Activated naive CD8-positive, alpha-beta T cell (primary cell): ENCODE results near the gene ZNF445.
"Not testable (repeated sequence)": the region's sequence is repeated elsewhere in the genome, so short reads cannot be mapped to it uniquely, and the experiment has no call there.

Experiments
- H3K27ac Mint-ChIP-seq: one replicate; pipeline ENCODE4 v1.8.0; 2021; ENCODE audit warnings: mixed read lengths
- H3K27me3 Mint-ChIP-seq: one replicate; pipeline ENCODE4 v1.8.0; 2021; ENCODE audit warnings: mixed read lengths
- H3K36me3 Mint-ChIP-seq: one replicate; pipeline ENCODE4 v1.8.0; 2021; ENCODE audit warnings: mixed read lengths
- H3K4me1 Mint-ChIP-seq: one replicate; pipeline ENCODE4 v1.8.0; 2021; ENCODE audit warnings: low read depth, mixed read lengths
- H3K4me3 Mint-ChIP-seq: one replicate; pipeline ENCODE4 v1.8.0; 2021; ENCODE audit warnings: mild to moderate bottlenecking, mixed read lengths
- H3K9me3 Mint-ChIP-seq: one replicate; pipeline ENCODE4 v1.8.0; 2021; ENCODE audit warnings: low read depth, mixed read lengths

Gene ZNF445

DNA sequence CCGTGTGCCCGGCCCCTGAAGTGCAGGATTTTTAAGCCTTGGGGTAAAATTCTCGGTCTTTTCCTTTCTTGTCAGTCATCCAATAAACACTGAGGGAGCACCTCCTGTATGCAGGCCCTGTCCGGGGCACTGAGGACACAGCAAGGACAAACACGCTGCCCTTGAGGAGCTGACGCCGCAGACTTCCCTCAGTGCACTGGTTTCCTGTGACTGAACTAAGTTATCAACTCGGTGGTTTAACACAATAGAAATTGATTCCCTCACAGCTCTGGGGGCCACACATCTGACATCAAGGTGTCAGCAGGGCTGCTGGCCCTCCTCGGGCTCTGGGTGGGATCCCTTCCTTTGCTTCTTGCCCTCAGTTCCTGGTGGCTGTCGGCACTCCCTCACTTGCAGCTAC lies 65.1 kb downstream of the ZNF445 start:
- H3K36me3 Mint-ChIP-seq = peaks cover 3% of the 10 kb centered on the region
- no peaks in the 10 kb centered on the region for H3K27me3 Mint-ChIP-seq
- no peak overlapping the region for H3K4me3 Mint-ChIP-seq
- H3K4me1 Mint-ChIP-seq = peaks cover 2% of the 10 kb centered on the region
- no peak overlapping the region for H3K27ac Mint-ChIP-seq
- no peaks in the 10 kb centered on the region for H3K9me3 Mint-ChIP-seq

DNA sequence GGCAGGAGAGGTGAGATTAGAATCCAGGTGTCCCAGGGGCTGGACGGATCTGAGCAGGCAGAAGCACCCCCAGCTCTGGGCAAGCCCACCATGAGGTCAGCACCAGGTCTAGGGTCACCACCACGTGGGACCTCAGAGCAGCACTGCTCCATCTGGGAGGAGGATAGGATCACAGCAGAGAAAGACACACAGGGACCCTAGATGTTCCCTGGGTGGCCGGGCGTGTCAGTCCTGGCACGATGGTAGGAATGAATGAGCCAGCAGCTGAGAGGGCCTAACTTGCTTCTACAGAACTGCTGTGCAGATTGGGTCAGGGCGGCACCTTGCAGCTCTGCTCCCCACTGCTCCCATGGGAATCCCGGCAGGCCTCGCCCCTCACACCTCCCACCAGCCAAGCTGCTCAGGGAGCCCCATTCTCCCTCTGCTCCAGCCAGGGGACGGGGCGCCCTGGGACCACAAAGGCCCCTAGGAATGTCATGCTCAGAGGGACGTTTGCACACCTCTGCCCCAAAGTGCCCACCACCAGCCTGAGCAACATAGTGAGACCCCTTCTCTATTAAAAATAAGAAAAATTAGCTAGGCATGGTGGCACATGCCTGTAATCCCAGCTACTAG lies 66.3 kb downstream of the ZNF445 start:
- Mint-ChIP-seq H3K27ac (no peak overlapping the region), H3K4me3 (no peak overlapping the region), H3K36me3 (peaks cover 3% of the 10 kb centered on the region), H3K27me3 (no peaks in the 10 kb centered on the region), H3K4me1 (peaks cover 2% of the 10 kb centered on the region), H3K9me3 (no peaks in the 10 kb centered on the region)

DNA sequence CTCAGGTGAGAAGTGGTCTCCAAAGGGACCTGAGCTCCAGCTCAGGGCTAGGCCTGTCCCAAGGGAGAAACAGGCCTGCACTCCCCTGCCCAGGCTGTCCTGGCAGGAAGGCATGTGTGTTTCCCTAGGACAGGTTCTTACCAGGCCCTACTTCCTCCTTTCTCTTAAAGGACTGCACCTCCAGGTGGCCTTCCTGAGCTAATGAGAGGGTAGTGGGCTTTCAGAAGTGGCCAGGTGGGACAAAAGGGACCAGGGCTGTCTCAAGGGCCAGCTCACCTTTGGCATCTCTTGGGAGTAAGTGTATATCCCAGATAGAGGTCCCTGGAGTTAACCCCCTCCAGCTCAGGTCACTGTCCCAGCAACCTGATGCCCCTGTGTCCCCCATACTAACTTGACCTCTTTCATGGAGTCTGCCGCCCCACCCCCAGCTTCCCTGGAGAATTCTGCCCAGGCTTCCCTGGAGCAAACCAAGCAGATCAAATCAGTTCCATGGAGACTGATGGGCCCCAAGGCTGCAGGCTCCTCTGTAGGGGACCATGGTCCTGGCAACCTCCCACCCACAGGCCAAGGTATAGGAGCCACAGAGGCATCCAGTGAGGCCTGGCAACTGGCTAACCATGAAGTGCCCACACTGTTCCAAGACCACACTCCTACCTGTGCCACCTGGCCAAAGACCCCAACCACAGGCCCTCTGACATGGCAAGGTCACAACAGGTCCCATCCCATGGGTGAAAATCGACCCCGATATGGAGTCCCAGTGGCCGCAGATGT lies 67.6 kb downstream of the ZNF445 start:
- Mint-ChIP-seq H3K27me3 (no peaks in the 10 kb centered on the region), H3K27ac (no peak overlapping the region), H3K4me1 (peaks cover 2% of the 10 kb centered on the region), H3K9me3 (no peaks in the 10 kb centered on the region), H3K4me3 (no peak overlapping the region), H3K36me3 (peaks cover 3% of the 10 kb centered on the region)

- Mint-ChIP-seq H3K9me3 (no peaks in the 10 kb centered on the region), H3K36me3 (peaks cover 11% of the 10 kb centered on the region), H3K27me3 (no peaks in the 10 kb centered on the region), H3K4me3 (no peak overlapping the region), H3K27ac (no peak overlapping the region), H3K4me1 (no peaks in the 10 kb centered on the region)
Measured at GRCh38 chr3:44402548-44402947, 74.9 kb downstream of the ZNF445 start.

DNA sequence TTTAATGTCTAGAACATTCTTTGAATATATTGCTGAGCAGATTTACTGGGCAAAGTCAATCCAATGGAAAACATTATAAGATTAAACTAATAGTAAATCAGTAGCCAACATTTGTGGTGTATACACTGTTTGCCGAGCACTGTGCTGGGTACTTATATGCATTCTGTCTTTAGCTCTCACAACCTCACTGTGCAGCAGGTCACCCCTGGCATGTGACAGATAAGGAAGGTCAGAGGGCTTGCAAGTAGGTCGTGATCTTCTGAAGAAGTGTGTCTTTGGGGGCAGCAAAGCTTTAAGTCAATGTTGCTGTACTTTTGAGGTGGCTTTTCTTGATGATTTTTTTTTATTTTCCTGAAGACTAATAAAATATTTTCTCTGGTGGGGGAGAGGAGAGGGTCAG lies 76.7 kb downstream of the ZNF445 start:
- Mint-ChIP-seq H3K4me3 (no peak overlapping the region), H3K9me3 (no peaks in the 10 kb centered on the region), H3K4me1 (no peaks in the 10 kb centered on the region), H3K27ac (no peak overlapping the region), H3K27me3 (no peaks in the 10 kb centered on the region), H3K36me3 (peaks cover 15% of the 10 kb centered on the region)

DNA sequence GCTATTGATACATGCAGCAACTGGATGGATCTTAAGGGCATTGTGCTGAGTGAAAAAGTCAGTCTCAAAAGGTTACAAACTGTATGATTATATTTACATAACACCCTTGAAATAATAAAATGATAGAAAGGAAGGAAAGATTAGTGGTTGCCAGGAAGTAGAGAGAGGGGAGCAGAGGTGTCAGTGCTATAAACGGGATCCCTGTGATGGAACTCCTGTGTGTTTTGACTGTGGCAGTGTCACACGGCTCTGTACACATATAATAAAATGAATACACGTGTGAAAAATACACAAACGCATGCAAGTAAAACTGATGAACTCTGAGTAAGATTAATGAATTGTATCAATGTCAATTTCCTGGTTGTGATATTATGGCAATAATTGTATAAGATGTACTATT lies 78.6 kb downstream of the ZNF445 start:
- Mint-ChIP-seq H3K36me3 (peaks cover 15% of the 10 kb centered on the region), H3K4me3 (no peak overlapping the region), H3K27ac (no peak overlapping the region), H3K9me3 (no peaks in the 10 kb centered on the region), H3K4me1 (no peaks in the 10 kb centered on the region), H3K27me3 (no peaks in the 10 kb centered on the region)

DNA sequence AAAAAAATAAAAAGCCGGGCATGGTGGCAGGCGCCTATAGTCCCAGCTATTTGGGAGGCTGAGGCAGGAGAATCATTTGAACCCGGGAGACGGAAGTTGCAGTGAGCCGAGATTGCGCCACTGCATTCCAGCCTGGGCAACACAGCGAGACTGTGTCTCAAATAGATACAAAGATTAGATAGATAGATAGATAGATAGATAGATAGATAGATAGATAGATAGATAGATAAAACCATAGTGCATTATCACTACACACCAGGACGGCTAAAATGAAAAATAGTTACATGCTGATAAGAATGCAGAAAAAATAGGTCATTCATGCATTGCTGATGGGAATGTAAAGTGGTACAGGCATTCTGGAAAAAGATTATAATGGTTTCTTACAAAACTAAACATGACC lies 79.2 kb downstream of the ZNF445 start:
- not testable (repeated sequence) for H3K27ac Mint-ChIP-seq, H3K4me3 Mint-ChIP-seq, H3K4me1 Mint-ChIP-seq, H3K27me3 Mint-ChIP-seq, H3K9me3 Mint-ChIP-seq
- peaks cover 15% of the 10 kb centered on the region for H3K36me3 Mint-ChIP-seq

GRCh38 chr3:44396200-44397171 lies 81.0 kb downstream of the ZNF445 start:
- Mint-ChIP-seq H3K27me3 (no peaks in the 10 kb centered on the region), H3K4me1 (no peaks in the 10 kb centered on the region), H3K27ac (no peak overlapping the region), H3K4me3 (no peak overlapping the region), H3K9me3 (no peaks in the 10 kb centered on the region), H3K36me3 (peaks cover 15% of the 10 kb centered on the region)

DNA sequence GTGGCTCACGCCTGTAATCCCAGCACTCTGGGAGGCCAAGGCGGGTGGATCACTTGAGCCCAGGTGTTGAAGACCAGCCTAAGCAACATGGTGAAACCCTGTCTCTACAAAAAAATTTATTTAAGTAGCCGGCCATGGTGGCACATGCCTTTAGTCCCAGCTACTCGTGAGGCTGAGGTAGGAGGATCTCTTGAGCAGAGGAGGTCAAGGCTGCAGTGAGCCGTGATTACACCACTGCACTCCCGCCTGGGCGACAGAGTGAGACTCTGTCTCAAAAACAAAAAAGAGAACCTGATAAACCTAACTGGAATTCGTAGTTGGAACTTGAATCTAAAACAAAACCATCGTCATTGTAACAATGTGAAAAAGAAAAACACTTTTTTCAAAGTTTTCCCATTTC lies 81.8 kb downstream of the ZNF445 start:
- Mint-ChIP-seq H3K36me3 (peaks cover 11% of the 10 kb centered on the region), H3K4me3 (no peak overlapping the region), H3K4me1 (no peaks in the 10 kb centered on the region), H3K9me3 (no peaks in the 10 kb centered on the region), H3K27me3 (no peaks in the 10 kb centered on the region), H3K27ac (no peak overlapping the region)

GRCh38 chr3:44392489-44392888 lies 85.0 kb downstream of the ZNF445 start:
- no peaks in the 10 kb centered on the region for H3K4me1 Mint-ChIP-seq
- H3K27me3 Mint-ChIP-seq = no peaks in the 10 kb centered on the region
- H3K9me3 Mint-ChIP-seq = no peaks in the 10 kb centered on the region
- H3K4me3 Mint-ChIP-seq = no peak overlapping the region
- peaks cover 7% of the 10 kb centered on the region for H3K36me3 Mint-ChIP-seq
- H3K27ac Mint-ChIP-seq = no peak overlapping the region

DNA sequence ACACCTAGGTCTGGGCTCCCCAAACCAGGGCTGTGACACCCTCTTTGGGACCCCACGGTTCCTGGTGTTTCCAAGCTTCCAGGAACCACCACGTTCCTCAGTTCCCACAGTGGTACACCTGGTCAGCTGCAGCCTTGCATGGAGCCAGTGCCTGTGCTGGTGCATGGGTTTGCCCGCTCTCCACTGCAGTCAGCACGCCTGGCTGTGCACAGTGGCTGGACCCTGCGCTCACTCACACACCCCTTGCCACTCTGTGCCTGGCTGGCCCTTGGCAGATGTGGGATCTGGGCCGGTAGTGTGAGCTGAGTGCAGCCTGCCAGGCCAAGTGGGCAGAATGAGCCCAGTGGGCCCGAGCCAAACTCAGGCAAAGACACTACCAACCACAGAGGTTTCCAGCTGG lies 90.1 kb downstream of the ZNF445 start:
- H3K9me3 Mint-ChIP-seq = peaks cover 4% of the 10 kb centered on the region
- no peak overlapping the region for H3K27ac Mint-ChIP-seq
- H3K27me3 Mint-ChIP-seq = no peaks in the 10 kb centered on the region
- no peaks in the 10 kb centered on the region for H3K4me1 Mint-ChIP-seq
- peaks cover 3% of the 10 kb centered on the region for H3K36me3 Mint-ChIP-seq
- H3K4me3 Mint-ChIP-seq = no peak overlapping the region
